HepG2 (cell line): ENCODE data around the gene HNRNPUL2. TPM values are rescaled to one million over a fixed set of nuclear protein-coding genes. Genes with fewer than 3 reads are reported as not detected.

Source experiments
- E2F2 ChIP-seq: sonication (generic); formaldehyde crosslinking; IDR thresholded peaks from 2 replicates; pipeline ENCODE4 v1.4.0; 2020; ENCODE audit warnings: missing genetic modification reagents, borderline replicate concordance
- EZH2 ChIP-seq: conservative IDR thresholded peaks from 2 replicates; pipeline ENCODE4 v1.6.1; 2012; ENCODE audit warnings: mild to moderate bottlenecking, low read depth, low read length, moderate library complexity
- GATAD2A ChIP-seq: IDR thresholded peaks from 2 replicates; pipeline ENCODE4 v1.6.1; 2016
- JDP2 ChIP-seq: sonication (generic); formaldehyde crosslinking; IDR thresholded peaks from 2 replicates; pipeline ENCODE4 v1.8.1; 2022; ENCODE audit warnings: missing genetic modification reagents, borderline replicate concordance
- RELA ChIP-seq: sonication (generic); formaldehyde crosslinking; IDR thresholded peaks from 2 replicates; pipeline ENCODE4 v1.4.0; 2020; ENCODE audit warnings: missing genetic modification reagents
- RNF219 ChIP-seq: sonication (generic); formaldehyde crosslinking; IDR thresholded peaks from 2 replicates; pipeline ENCODE4 v1.5.0; 2020; ENCODE audit warnings: mild to moderate bottlenecking, missing genetic modification reagents
- SMARCC2 ChIP-seq: fragments of 450-650 bp; IDR thresholded peaks from 2 replicates; pipeline ENCODE4 v1.6.1; 2017; ENCODE audit warnings: antibody characterized with exemption, mild to moderate bottlenecking
- SNRNP70 ChIP-seq: fragments of 200-400 bp; formaldehyde crosslinking; IDR thresholded peaks from 2 replicates; pipeline ENCODE4 v1.6.1; 2017; ENCODE audit warnings: mild to moderate bottlenecking, low read depth, low read length, moderate library complexity
- SP5 ChIP-seq: IDR thresholded peaks from 2 replicates; pipeline ENCODE4 v1.6.1; 2016; ENCODE audit warnings: low read depth, borderline replicate concordance
- TOPORS ChIP-seq: sonication (generic); formaldehyde crosslinking; IDR thresholded peaks from 2 replicates; pipeline ENCODE4 v1.8.0; 2023; ENCODE audit warnings: mild to moderate bottlenecking, missing genetic modification reagents
- ZFP41 ChIP-seq: sonication (generic); formaldehyde crosslinking; IDR thresholded peaks from 2 replicates; pipeline ENCODE4 v1.4.0; 2020; ENCODE audit warnings: mild to moderate bottlenecking, missing genetic modification reagents, borderline replicate concordance
- ZNF205 ChIP-seq: IDR thresholded peaks from 2 replicates; pipeline ENCODE4 v1.6.1; 2018; ENCODE audit warnings: missing biosample characterization, missing genetic modification reagents
- ZNF317 ChIP-seq: sonication (generic); formaldehyde crosslinking; IDR thresholded peaks from 2 replicates; pipeline ENCODE4 v1.5.0; 2020; ENCODE audit warnings: mild to moderate bottlenecking, missing genetic modification reagents
- ZNF407 ChIP-seq: sonication (generic); formaldehyde crosslinking; IDR thresholded peaks from one replicate; pipeline ENCODE4 v1.5.1; 2020; ENCODE audit warnings: mild to moderate bottlenecking, missing genetic modification reagents; ENCODE audit errors: not compliant biosample characterization
- ZNF839 ChIP-seq: sonication (generic); formaldehyde crosslinking; IDR thresholded peaks from 2 replicates; pipeline ENCODE4 v1.4.0; 2020; ENCODE audit warnings: missing genetic modification reagents, mild to moderate bottlenecking, borderline replicate concordance
- polyA plus RNA-seq, 8 experiments: library from polyadenylated mRNA; depleted of rRNA in 3 of 8; stranded (reverse) in 7 of 8; unstranded in 1 of 8; fragments of >200 nt; fragmentation: Illumina TruSeq in 4 of 8; extraction: Trizol in 4 of 8; gene quantifications; 2 replicates each; pipeline versions ENCODE4 v1.2.1 to v1.2.3, GENCODE V29; 2011 to 2016; ENCODE audit warnings: low read depth in 4 of 8, missing spikeins in 1 of 8, mixed read lengths in 1 of 8; ENCODE audit not compliant: insufficient read depth in 1 of 8
- total RNA-seq, 5 experiments: library from RNA; depleted of rRNA; stranded (reverse); fragments of >200 nt; fragmentation: Illumina TruSeq; extraction: Trizol; gene quantifications; 2 replicates each; pipeline ENCODE4 v1.2.3, GENCODE V29; 2016; ENCODE audit warnings: low read depth in 1 of 5
- TF ChIP-seq, protein P1 (sequence below): IDR thresholded peaks from 2 replicates; pipeline ENCODE4 v1.6.1; 2016; ENCODE audit warnings: missing compliant biosample characterization, missing genetic modification reagents, borderline replicate concordance

HNRNPUL2 gene
- total and polyA plus RNA-seq, 2 of the 13 experiments (the other 11 are each of a cell fraction or from before 2014, with no cell fraction given): 8.4 to 9.6 TPM

DNA sequence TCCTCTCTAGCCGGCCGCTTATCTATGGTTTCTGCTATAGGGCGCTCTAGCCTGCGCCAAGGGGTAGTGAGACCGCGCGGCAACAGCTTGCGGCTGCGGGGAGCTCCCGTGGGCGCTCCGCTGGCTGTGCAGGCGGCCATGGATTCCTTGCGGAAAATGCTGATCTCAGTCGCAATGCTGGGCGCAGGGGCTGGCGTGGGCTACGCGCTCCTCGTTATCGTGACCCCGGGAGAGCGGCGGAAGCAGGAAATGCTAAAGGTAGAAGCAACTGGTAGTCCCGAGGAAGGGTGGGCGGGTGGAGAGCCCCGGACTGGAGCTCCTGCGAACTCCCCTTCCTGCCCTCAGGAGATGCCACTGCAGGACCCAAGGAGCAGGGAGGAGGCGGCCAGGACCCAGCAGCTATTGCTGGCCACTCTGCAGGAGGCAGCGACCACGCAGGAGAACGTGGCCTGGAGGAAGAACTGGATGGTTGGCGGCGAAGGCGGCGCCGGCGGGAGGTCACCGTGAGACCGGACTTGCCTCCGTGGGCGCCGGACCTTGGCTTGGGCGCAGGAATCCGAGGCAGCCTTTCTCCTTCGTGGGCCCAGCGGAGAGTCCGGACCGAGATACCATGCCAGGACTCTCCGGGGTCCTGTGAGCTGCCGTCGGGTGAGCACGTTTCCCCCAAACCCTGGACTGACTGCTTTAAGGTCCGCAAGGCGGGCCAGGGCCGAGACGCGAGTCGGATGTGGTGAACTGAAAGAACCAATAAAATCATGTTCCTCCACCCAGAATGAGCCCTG, 55.5 kb downstream of the HNRNPUL2 start, which contains the start of the genes LBHD1 and UQCC3 (continued):
- peak; percentile 30 for TF ChIP-seq ZNF407 (CRISPR knock-in tag)
- TF ChIP-seq TOPORS (CRISPR knock-in tag): no peak
- no peak; the same call in 1 of the 2 replicates for TF ChIP-seq JDP2 (CRISPR knock-in tag)
- TF ChIP-seq, protein P1, sequence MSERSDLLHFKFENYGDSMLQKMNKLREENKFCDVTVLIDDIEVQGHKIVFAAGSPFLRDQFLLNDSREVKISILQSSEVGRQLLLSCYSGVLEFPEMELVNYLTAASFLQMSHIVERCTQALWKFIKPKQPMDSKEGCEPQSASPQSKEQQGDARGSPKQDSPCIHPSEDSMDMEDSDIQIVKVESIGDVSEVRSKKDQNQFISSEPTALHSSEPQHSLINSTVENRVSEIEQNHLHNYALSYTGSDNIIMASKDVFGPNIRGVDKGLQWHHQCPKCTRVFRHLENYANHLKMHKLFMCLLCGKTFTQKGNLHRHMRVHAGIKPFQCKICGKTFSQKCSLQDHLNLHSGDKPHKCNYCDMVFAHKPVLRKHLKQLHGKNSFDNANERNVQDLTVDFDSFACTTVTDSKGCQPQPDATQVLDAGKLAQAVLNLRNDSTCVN: no peak
- no peak for TF ChIP-seq RELA (CRISPR knock-in tag)
- no peak for TF ChIP-seq RNF219
- TF ChIP-seq ZNF317 (CRISPR knock-in tag): no peak
- no peak for TF ChIP-seq ZNF205 (CRISPR knock-in tag)
- TF ChIP-seq SMARCC2: no peak
- no peak for TF ChIP-seq SNRNP70
- peak; percentile 96 for TF ChIP-seq ZNF839 (CRISPR knock-in tag)
- peak; percentile 11; the same call in 1 of the 2 replicates for TF ChIP-seq SP5 (CRISPR knock-in tag)
- TF ChIP-seq GATAD2A (CRISPR knock-in tag): 0 out of 2 replicates have a peak, but pooled peaks have one; percentile 34
- TF ChIP-seq ZFP41: peak; percentile 79; the same call in 1 of the 2 replicates
- TF ChIP-seq E2F2 (CRISPR knock-in tag): no peak; the same call in 1 of the 2 replicates
- TF ChIP-seq EZH2: no peak
